ENCODE data around the gene CCDC85B.

DNA sequence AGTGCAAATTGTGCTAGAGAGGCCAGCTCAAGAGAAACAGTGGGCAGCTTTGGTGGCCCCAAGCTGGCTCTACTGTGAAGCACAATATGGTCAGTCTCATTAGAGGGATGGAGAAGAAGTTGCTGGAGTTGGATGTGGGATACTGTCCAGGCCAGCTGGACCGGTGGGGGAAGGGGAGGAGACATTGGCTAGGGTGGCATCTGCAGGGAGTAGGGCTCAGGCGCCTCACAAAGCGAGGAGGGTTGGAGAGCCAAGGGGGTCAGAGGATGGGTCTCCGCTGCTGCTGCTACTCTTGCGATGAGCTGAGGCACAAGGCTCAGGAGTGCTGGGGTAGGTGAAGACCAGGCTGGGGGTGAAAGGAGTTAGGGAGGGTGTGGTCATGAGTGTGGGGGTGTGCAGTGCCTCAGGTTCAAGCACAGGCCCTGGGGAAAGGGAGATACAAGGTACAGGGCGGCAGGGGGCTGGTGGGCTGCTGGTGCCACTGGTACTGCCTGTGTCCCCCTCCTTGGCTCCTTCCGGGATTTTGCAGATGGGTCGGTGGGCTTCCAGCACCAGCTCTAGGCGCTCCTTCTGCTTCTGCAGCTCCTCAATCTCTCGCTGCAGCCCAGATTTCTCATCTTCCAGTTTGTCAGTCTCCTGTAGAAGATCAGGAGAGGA lies 2.3 kb downstream of the CCDC85B start:
- TF ChIP-seq, protein P1, sequence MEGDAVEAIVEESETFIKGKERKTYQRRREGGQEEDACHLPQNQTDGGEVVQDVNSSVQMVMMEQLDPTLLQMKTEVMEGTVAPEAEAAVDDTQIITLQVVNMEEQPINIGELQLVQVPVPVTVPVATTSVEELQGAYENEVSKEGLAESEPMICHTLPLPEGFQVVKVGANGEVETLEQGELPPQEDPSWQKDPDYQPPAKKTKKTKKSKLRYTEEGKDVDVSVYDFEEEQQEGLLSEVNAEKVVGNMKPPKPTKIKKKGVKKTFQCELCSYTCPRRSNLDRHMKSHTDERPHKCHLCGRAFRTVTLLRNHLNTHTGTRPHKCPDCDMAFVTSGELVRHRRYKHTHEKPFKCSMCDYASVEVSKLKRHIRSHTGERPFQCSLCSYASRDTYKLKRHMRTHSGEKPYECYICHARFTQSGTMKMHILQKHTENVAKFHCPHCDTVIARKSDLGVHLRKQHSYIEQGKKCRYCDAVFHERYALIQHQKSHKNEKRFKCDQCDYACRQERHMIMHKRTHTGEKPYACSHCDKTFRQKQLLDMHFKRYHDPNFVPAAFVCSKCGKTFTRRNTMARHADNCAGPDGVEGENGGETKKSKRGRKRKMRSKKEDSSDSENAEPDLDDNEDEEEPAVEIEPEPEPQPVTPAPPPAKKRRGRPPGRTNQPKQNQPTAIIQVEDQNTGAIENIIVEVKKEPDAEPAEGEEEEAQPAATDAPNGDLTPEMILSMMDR (IDR thresholded peaks at IDR 0.05 in 8 of 11, conservative IDR thresholded peaks at IDR 0.05 in 3 of 11), result no peak
- TF ChIP-seq POLR2A (IDR thresholded peaks at IDR 0.05), result no peak
- TF ChIP-seq POLR2AphosphoS5 (IDR thresholded peaks at IDR 0.05), result no peak

All from spleen (tissue), 7 donors.